ENCODE results near the gene GRIK1.

GRIK1 gene

GRCh38 chr21:29797155-29797554 lies 142.6 kb downstream of the GRIK1 start:
- Histone ChIP-seq H3K36me3 (ENCODE audit: control insufficient read depth, low read length) (no peaks in the 10 kb centered on the region), H3K4me1 (ENCODE audit: control insufficient read depth, low read length) (no peaks in the 10 kb centered on the region), H3K4me2 (ENCODE audit: low read length) (no peak overlapping the region), H4K20me1 (ENCODE audit: control insufficient read depth, insufficient read depth, low read depth, low read length) (no peaks in the 10 kb centered on the region), H3K9me2 (replicated peaks; ENCODE audit: control insufficient read depth, low read length) (no peaks in the 10 kb centered on the region), H3K27me3 (ENCODE audit: control insufficient read depth, low read length) (no peaks in the 10 kb centered on the region), H3K9me3 (ENCODE audit: control insufficient read depth, insufficient read depth, low read length) (no peaks in the 10 kb centered on the region), H3K4me3 (ENCODE audit: low read length) (no peak overlapping the region), H3F3A (ENCODE audit: control insufficient read depth, insufficient read depth) (no peaks in the 10 kb centered on the region), H3K79me2 (ENCODE audit: control insufficient read depth, low read length) (no peaks in the 10 kb centered on the region), H3K27ac (ENCODE audit: low read depth, low read length) (no peak overlapping the region)
- no peak for TF ChIP-seq EZH2phosphoT487 (IDR thresholded peaks at IDR 0.05; ENCODE audit: borderline replicate concordance, low read length)
- TF ChIP-seq CTCF (IDR thresholded peaks at IDR 0.05; ENCODE audit: low read depth, low read length, poor library complexity, severe bottlenecking) = no peak

- no peaks in the 10 kb centered on the region for H3K4me1 ChIP-seq (ENCODE audit: control insufficient read depth, low read length)
- H3K79me2 ChIP-seq (ENCODE audit: control insufficient read depth, low read length) = no peaks in the 10 kb centered on the region
- H3K36me3 ChIP-seq (ENCODE audit: control insufficient read depth, low read length) = no peaks in the 10 kb centered on the region
- H3K9me2 ChIP-seq (replicated peaks; ENCODE audit: control insufficient read depth, low read length) = no peaks in the 10 kb centered on the region
- no peak overlapping the region for H3K4me3 ChIP-seq (ENCODE audit: low read length)
- no peaks in the 10 kb centered on the region for H3K9me3 ChIP-seq (ENCODE audit: control insufficient read depth, insufficient read depth, low read length)
- H3K27me3 ChIP-seq (ENCODE audit: control insufficient read depth, low read length) = no peaks in the 10 kb centered on the region
- H4K20me1 ChIP-seq (ENCODE audit: control insufficient read depth, insufficient read depth, low read depth, low read length) = no peaks in the 10 kb centered on the region
- H3K4me2 ChIP-seq (ENCODE audit: low read length) = no peak overlapping the region
- H3F3A ChIP-seq (ENCODE audit: control insufficient read depth, insufficient read depth) = no peaks in the 10 kb centered on the region
- TF ChIP-seq CTCF (IDR thresholded peaks at IDR 0.05; ENCODE audit: low read depth, low read length, poor library complexity, severe bottlenecking) = no peak
- TF ChIP-seq EZH2phosphoT487 (IDR thresholded peaks at IDR 0.05; ENCODE audit: borderline replicate concordance, low read length) = no peak
- H3K27ac ChIP-seq (ENCODE audit: low read depth, low read length) = no peak overlapping the region
Observed at GRCh38 chr21:29793712-29794111, 146.1 kb downstream of the GRIK1 start.

GRCh38 chr21:29789393-29789792 lies 150.4 kb downstream of the GRIK1 start:
- H3K9me2 ChIP-seq (replicated peaks; ENCODE audit: control insufficient read depth, low read length) = no peaks in the 10 kb centered on the region
- no peak overlapping the region for H3K4me3 ChIP-seq (ENCODE audit: low read length)
- TF ChIP-seq CTCF (IDR thresholded peaks at IDR 0.05; ENCODE audit: low read depth, low read length, poor library complexity, severe bottlenecking) (no peak), EZH2phosphoT487 (IDR thresholded peaks at IDR 0.05; ENCODE audit: borderline replicate concordance, low read length) (no peak)
- H3K4me2 ChIP-seq (ENCODE audit: low read length) = no peak overlapping the region
- H3F3A ChIP-seq (ENCODE audit: control insufficient read depth, insufficient read depth) = no peaks in the 10 kb centered on the region
- H3K36me3 ChIP-seq (ENCODE audit: control insufficient read depth, low read length) = no peaks in the 10 kb centered on the region
- no peak overlapping the region for H3K27ac ChIP-seq (ENCODE audit: low read depth, low read length)
- no peaks in the 10 kb centered on the region for H3K4me1 ChIP-seq (ENCODE audit: control insufficient read depth, low read length)
- H3K27me3 ChIP-seq (ENCODE audit: control insufficient read depth, low read length) = no peaks in the 10 kb centered on the region
- H4K20me1 ChIP-seq (ENCODE audit: control insufficient read depth, insufficient read depth, low read depth, low read length) = no peaks in the 10 kb centered on the region
- no peaks in the 10 kb centered on the region for H3K9me3 ChIP-seq (ENCODE audit: control insufficient read depth, insufficient read depth, low read length)
- H3K79me2 ChIP-seq (ENCODE audit: control insufficient read depth, low read length) = no peaks in the 10 kb centered on the region

- Histone ChIP-seq H3K4me3 (ENCODE audit: low read length) (no peak overlapping the region), H3K9me3 (ENCODE audit: control insufficient read depth, insufficient read depth, low read length) (no peaks in the 10 kb centered on the region), H3K4me2 (ENCODE audit: low read length) (no peak overlapping the region), H3K79me2 (ENCODE audit: control insufficient read depth, low read length) (no peaks in the 10 kb centered on the region), H3K9me2 (replicated peaks; ENCODE audit: control insufficient read depth, low read length) (no peaks in the 10 kb centered on the region), H3K36me3 (ENCODE audit: control insufficient read depth, low read length) (no peaks in the 10 kb centered on the region), H3K27ac (ENCODE audit: low read depth, low read length) (no peak overlapping the region), H3K27me3 (ENCODE audit: control insufficient read depth, low read length) (no peaks in the 10 kb centered on the region), H4K20me1 (ENCODE audit: control insufficient read depth, insufficient read depth, low read depth, low read length) (no peaks in the 10 kb centered on the region), H3F3A (ENCODE audit: control insufficient read depth, insufficient read depth) (no peaks in the 10 kb centered on the region), H3K4me1 (ENCODE audit: control insufficient read depth, low read length) (no peaks in the 10 kb centered on the region)
- TF ChIP-seq CTCF (IDR thresholded peaks at IDR 0.05; ENCODE audit: low read depth, low read length, poor library complexity, severe bottlenecking) (no peak), EZH2phosphoT487 (IDR thresholded peaks at IDR 0.05; ENCODE audit: borderline replicate concordance, low read length) (no peak)
Observed at GRCh38 chr21:29788752-29789151, 151.0 kb downstream of the GRIK1 start.

All from DOHH2 (cell line).